ENCODE measurements around the gene PDE10A.
"Not testable (repeated sequence)": the region's sequence is repeated elsewhere in the genome, so short reads cannot be mapped to it uniquely, and the experiment has no call there.

The PDE10A gene

DNA sequence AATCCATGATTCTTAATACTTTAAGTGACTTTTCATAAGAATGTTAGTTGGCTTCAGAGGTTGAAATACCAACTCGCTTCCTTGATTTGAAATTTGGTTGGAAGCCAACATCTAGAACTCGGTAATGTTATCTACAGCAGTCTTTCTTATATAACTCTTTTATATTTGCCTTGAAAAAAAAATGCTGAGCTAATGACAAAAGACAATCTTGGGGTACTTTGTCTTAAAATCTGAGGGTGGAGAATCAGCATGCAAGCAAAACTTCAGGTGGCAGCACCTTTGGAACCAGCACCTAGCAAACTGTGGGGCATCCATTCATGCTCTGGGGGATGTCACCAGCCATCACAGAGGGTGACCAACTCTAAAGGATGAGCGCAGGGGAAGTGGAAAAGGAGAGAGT is 76.3 kb downstream of the PDE10A start:
- no peak for DNase-seq (ENCODE audit: low spot score)

- no peak for DNase-seq (ENCODE audit: low spot score)
Observed at GRCh38 chr6:165585060-165585459, 78.0 kb downstream of the PDE10A start.

DNA sequence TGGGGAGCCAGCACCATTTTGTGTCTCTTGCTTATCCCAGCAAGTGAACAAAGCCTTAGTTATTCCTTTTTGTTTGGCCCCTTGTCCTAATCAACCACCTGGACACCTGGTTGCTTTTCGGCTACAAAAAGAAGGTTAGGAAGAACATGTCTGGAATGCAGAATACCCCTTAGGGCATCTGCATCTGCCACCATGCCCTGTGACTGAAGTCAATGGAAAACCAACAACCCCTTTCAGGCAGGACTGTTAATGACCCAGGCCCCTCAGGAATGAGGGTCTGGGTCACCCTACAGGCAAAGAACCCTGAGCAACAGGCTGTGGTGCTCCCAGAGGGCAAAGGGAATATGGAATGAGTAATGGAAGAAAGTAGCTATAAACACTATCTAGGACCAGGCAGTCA is 78.5 kb downstream of the PDE10A start:
- no peak for DNase-seq (ENCODE audit: low spot score)

GRCh38 chr6:165581678-165582077 is 81.4 kb downstream of the PDE10A start:
- DNase-seq (ENCODE audit: low spot score) = no peak

GRCh38 chr6:165580136-165580535 is 82.9 kb downstream of the PDE10A start:
- no peak for DNase-seq (ENCODE audit: low spot score)

DNA sequence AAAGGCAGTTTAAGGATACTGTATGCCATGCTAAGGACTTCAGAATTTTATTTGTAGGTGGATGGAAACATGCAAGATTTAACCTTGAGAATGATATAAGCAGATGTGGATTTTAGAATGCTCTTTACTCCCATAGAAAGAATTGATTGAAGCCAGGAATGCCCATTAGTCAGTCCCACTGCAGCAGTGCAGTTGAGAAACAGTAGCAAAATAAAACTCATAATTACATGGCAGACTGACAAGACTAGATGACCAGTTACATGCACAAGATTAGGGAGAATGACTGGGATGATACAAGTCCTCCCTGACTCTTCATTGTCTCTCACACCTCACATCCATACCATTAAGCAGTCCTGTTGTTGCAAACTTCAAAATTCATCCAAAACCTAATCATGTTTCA is 83.9 kb downstream of the PDE10A start:
- DNase-seq (ENCODE audit: low spot score) = no peak

DNA sequence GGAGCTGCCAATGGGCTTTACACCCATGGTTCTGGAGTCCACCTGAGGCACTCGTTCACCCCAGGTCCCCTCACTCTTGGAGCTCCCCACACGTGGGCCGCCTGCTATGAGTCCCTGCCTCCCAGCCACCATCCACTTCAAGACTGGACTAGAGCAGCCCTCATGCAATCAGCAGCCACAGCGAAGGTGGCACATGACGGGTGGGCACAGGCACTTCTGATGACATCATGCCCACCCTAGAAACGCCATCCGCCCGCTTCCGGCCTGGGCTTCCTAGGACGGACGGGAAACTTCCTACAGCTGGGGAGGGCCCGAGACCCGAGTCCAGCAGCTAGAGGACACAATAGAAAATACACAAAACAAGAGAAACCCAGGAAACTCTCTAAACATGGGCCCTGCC is 85.5 kb downstream of the PDE10A start:
- DNase-seq (ENCODE audit: low spot score) = no peak

- DNase-seq (ENCODE audit: low spot score) = no peak
Observed at GRCh38 chr6:165575158-165575549, 87.9 kb downstream of the PDE10A start.

- no peak for DNase-seq (ENCODE audit: low spot score)
Observed at GRCh38 chr6:165574220-165575157, 88.6 kb downstream of the PDE10A start.

- DNase-seq (ENCODE audit: low spot score) = no peak
Observed at GRCh38 chr6:165573671-165574070, 89.4 kb downstream of the PDE10A start.

DNA sequence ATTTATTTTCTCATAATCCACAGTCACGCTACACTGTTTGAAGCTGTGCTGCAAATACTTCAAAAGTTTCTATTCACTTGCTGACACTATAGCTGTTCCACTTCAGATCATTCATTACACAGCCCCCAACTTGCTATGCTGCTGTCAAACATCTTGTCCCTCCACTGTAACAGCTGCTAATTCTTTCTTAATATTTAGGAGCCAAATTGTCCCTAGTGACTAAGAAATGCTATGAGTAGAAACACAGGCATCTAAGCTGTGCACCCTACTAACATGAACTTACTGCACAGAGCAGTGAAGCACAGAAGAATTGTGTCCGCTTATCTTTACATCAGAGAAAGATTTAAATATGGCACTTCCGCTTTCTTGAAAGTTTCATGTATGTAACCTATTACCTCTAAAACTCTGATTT is 91.3 kb downstream of the PDE10A start:
- no peak for DNase-seq (ENCODE audit: low spot score)

GRCh38 chr6:165571068-165571682 is 91.9 kb downstream of the PDE10A start:
- DNase-seq (ENCODE audit: low spot score) = no peak

GRCh38 chr6:165568326-165568725 is 94.7 kb downstream of the PDE10A start:
- no peak for DNase-seq (ENCODE audit: low spot score)

GRCh38 chr6:165566088-165566828 is 96.8 kb downstream of the PDE10A start:
- no peak for DNase-seq (ENCODE audit: low spot score)

- no peak for DNase-seq (ENCODE audit: low spot score)
Observed at GRCh38 chr6:165562421-165563090, 100.5 kb downstream of the PDE10A start.

- DNase-seq (ENCODE audit: low spot score) = no peak
Observed at GRCh38 chr6:165559632-165560031, 103.4 kb downstream of the PDE10A start.

GRCh38 chr6:165558097-165558496 is 104.9 kb downstream of the PDE10A start:
- DNase-seq (ENCODE audit: low spot score) = not testable (repeated sequence)

DNA sequence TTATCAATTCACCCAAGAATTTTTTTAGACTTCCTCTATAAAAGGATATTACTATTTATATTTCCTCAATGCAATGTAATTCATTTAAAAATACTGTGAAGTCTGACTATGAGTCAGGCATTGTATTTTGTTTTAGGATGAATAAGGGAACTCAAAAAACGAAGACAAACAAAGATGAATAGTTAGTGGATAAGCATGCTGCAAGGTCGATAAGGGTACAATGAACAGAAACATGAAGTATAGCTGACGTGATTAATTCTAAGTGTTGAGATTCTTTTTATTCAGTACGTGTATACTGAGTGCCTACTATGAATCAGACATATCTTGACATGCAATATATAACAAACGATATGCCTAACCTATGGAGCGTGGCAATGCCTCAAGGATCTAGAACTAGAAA is 105.4 kb downstream of the PDE10A start:
- DNase-seq (ENCODE audit: low spot score) = no peak

DNA sequence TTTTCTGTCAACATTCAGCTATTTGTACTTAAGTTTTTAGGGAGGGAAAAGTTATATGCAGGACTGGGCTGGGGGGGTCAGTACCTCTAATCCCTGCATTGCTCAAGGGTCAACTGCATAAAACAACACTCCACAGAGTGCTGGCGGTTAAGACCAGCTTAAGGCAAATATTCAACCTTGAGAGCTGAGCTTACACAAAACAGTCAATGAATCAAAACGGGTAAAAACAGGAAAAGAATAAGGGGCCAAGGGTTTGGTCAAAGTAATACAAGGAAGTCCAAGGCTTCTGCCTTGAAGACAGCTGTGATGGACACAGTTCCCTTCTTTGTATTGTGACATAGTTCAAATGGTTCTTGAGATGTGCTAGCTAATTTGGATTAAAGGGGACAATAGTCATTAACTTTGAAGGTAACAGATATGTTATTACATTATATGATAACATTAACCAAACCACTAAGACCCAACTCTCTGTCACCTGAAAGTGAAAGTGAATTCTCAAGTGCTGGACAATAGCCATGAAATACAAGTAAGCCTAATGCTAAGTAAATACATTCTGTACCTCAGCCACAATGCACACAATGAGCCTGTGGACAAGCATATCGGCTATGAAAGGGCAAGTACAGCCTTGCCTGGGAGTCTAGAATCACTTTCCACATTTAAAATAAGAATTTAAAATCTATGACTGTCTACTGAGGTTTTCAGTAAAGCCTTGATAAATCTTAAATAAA is 106.8 kb downstream of the PDE10A start:
- DNase-seq (ENCODE audit: low spot score) = no peak

GRCh38 chr6:165554644-165555043 is 108.4 kb downstream of the PDE10A start:
- DNase-seq (ENCODE audit: low spot score) = not testable (repeated sequence)

DNA sequence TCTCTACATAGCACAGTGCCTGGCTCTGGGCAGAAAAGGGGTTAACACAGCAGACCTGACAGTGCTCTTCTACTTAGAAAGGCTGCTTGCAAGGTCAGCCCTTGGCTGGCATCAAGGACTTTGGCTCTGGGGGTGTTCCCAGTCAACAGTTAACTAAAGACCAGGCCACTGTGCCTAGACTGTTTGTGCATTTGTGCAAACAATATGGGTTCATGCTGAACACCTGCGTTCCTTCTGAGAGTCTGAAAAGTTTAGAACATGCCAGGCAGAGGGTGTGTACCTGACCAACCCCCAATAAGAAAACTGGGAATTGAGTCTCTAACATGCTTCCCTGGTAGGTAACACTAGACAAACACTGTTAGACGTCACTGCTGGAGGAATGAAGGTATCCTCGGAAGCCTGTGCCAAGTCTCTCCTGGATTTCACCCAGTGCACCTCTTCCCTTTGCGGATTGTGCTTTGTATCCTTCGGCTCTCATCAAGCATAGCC is 110.7 kb downstream of the PDE10A start:
- DNase-seq (ENCODE audit: low spot score) = no peak

Measured in RKO (cell line).